ENCODE data around the gene SCFD2.
"Not testable (repeated sequence)": the region's sequence is repeated elsewhere in the genome, so short reads cannot be mapped to it uniquely, and the experiment has no call there.

SCFD2 gene

GRCh38 chr4:53094040-53094439 lies 271.8 kb downstream of the SCFD2 start:
- DNase-seq, result no peak

GRCh38 chr4:53089936-53090729 lies 275.7 kb downstream of the SCFD2 start:
- no peak for DNase-seq

- no peak for DNase-seq
Measured at GRCh38 chr4:53088152-53088551, 277.7 kb downstream of the SCFD2 start.

GRCh38 chr4:53076374-53076958 lies 289.4 kb downstream of the SCFD2 start:
- no peak for DNase-seq

GRCh38 chr4:53075162-53075785 lies 290.6 kb downstream of the SCFD2 start:
- DNase-seq, result no peak

- peak; percentile 43 for DNase-seq
Measured at GRCh38 chr4:53068755-53069330, 297.0 kb downstream of the SCFD2 start.

- DNase-seq, result no peak
Measured at GRCh38 chr4:53067125-53067802, 298.6 kb downstream of the SCFD2 start.

GRCh38 chr4:53066155-53066554 lies 299.7 kb downstream of the SCFD2 start:
- DNase-seq, result no peak

GRCh38 chr4:53064609-53065008 lies 301.3 kb downstream of the SCFD2 start:
- DNase-seq, result no peak

- DNase-seq, result no peak
Measured at GRCh38 chr4:53061091-53061850, 304.6 kb downstream of the SCFD2 start.

- DNase-seq, result no peak
Measured at GRCh38 chr4:53060278-53060677, 305.6 kb downstream of the SCFD2 start.

- no peak for DNase-seq
Measured at GRCh38 chr4:53059871-53060270, 306.0 kb downstream of the SCFD2 start.

GRCh38 chr4:53059256-53059655 lies 306.6 kb downstream of the SCFD2 start:
- no peak for DNase-seq

- DNase-seq, result no peak
Measured at GRCh38 chr4:53057679-53058078, 308.2 kb downstream of the SCFD2 start.

GRCh38 chr4:53057108-53057507 lies 308.8 kb downstream of the SCFD2 start:
- DNase-seq, result not testable (repeated sequence)

GRCh38 chr4:53055716-53056403 lies 310.0 kb downstream of the SCFD2 start:
- no peak for DNase-seq

- peak; percentile 65 for DNase-seq
Measured at GRCh38 chr4:53055274-53055673, 310.6 kb downstream of the SCFD2 start.

GRCh38 chr4:53050361-53050774 lies 315.5 kb downstream of the SCFD2 start:
- DNase-seq, result peak; percentile 15

- no peak for DNase-seq
Measured at GRCh38 chr4:53049528-53049927, 316.3 kb downstream of the SCFD2 start.

- DNase-seq, result no peak
Measured at GRCh38 chr4:53044651-53044960, 321.3 kb downstream of the SCFD2 start.

- no peak for DNase-seq
Measured at GRCh38 chr4:53043891-53044650, 321.8 kb downstream of the SCFD2 start.

All from NCI-H226 (cell line).